HG02571 (cell line): Measurements from ENCODE around the gene WDR26.
"Not testable (repeated sequence)": the region's sequence is repeated elsewhere in the genome, so short reads cannot be mapped to it uniquely, and the experiment has no call there.

Experiments
- ATAC-seq: cut with Tn5 transposase; IDR thresholded peaks from one replicate; pipeline ENCODE4 v1.9.1; 2021; ENCODE audit warnings: mild to moderate bottlenecking, moderate library complexity; ENCODE audit not compliant: unreplicated experiment

The WDR26 gene

GRCh38 chr1:224434691-224435317, at the start of gene WDR26:
Gene WDR26 (minus strand): TSS chr1:224434797.
- ATAC-seq = peak; percentile 89

- not testable (repeated sequence) for ATAC-seq
Measured at GRCh38 chr1:224483206-224483605, 48.6 kb upstream of the WDR26 start.

- ATAC-seq = no peak
Measured at GRCh38 chr1:224482619-224483018, 48.0 kb upstream of the WDR26 start.

- ATAC-seq = no peak
Measured at GRCh38 chr1:224481601-224482000, 47.0 kb upstream of the WDR26 start.

- not testable (repeated sequence) for ATAC-seq
Measured at GRCh38 chr1:224480888-224481459, 46.4 kb upstream of the WDR26 start.

- ATAC-seq = not testable (repeated sequence)
Measured at GRCh38 chr1:224480200-224480599, 45.6 kb upstream of the WDR26 start.

- ATAC-seq = no peak
Measured at GRCh38 chr1:224472806-224473205, 38.2 kb upstream of the WDR26 start.

GRCh38 chr1:224466154-224466553, 31.6 kb upstream of the WDR26 start:
- no peak for ATAC-seq

GRCh38 chr1:224459966-224460365, 25.4 kb upstream of the WDR26 start:
- ATAC-seq = no peak

GRCh38 chr1:224458996-224459395, 24.4 kb upstream of the WDR26 start:
- ATAC-seq = no peak

- no peak for ATAC-seq
Measured at GRCh38 chr1:224458296-224458695, 23.7 kb upstream of the WDR26 start.

GRCh38 chr1:224457782-224458144, 23.2 kb upstream of the WDR26 start:
- ATAC-seq = no peak

GRCh38 chr1:224456637-224456953, 22.0 kb upstream of the WDR26 start:
- ATAC-seq = no peak

- no peak for ATAC-seq
Measured at GRCh38 chr1:224454402-224455055, 19.9 kb upstream of the WDR26 start.

- ATAC-seq = no peak
Measured at GRCh38 chr1:224450561-224451350, 16.2 kb upstream of the WDR26 start.

GRCh38 chr1:224450159-224450558, 15.6 kb upstream of the WDR26 start:
- no peak for ATAC-seq

- no peak for ATAC-seq
Measured at GRCh38 chr1:224448453-224449017, 13.9 kb upstream of the WDR26 start.

- no peak for ATAC-seq
Measured at GRCh38 chr1:224447971-224448370, 13.4 kb upstream of the WDR26 start.

GRCh38 chr1:224447251-224447650, 12.7 kb upstream of the WDR26 start:
- ATAC-seq = no peak

- ATAC-seq = no peak
Measured at GRCh38 chr1:224438989-224439388, 4.4 kb upstream of the WDR26 start.

- no peak for ATAC-seq
Measured at GRCh38 chr1:224435999-224436398, 1.4 kb upstream of the WDR26 start.
